Measurements from ENCODE around the gene STAC. TPM values are rescaled to one million over a fixed set of nuclear protein-coding genes. Genes with fewer than 3 reads are reported as not detected.

STAC gene
- total and polyA plus RNA-seq, 4 donors: 0.21 to 0.56 (median 0.39) TPM

- H3K27me3 ChIP-seq (ENCODE audit: control insufficient read depth in 4 of 4, insufficient read depth in 4 of 4, low read length in 3 of 4): peaks cover 0 to 3% (median 0%) of the 10 kb centered on the region in 4 donors
Observed at GRCh38 chr3:36512555-36512954, 132.3 kb downstream of the STAC start.

GRCh38 chr3:36514171-36514570 lies 133.9 kb downstream of the STAC start:
- Histone ChIP-seq H3K9ac (ENCODE audit: low read depth in 1 of 2, low read length in 2 of 2) (no peak overlapping the region), H3K27ac (ENCODE audit: low read depth in 1 of 2, low read length in 2 of 2) (no peak overlapping the region), H3K4me1 (ENCODE audit: control insufficient read depth in 4 of 4, insufficient read depth in 4 of 4, low read length in 3 of 4) (no peaks in the 10 kb centered on the region), H3K9me3 (ENCODE audit: control insufficient read depth in 4 of 4, low read length in 3 of 4) (no peaks in the 10 kb centered on the region), H3K27me3 (ENCODE audit: control insufficient read depth in 4 of 4, insufficient read depth in 4 of 4, low read length in 3 of 4) (peaks cover 0 to 3% (median 0%) of the 10 kb centered on the region in 4 donors), H3K36me3 (ENCODE audit: control insufficient read depth in 4 of 4, insufficient read depth in 3 of 4, low read depth in 1 of 4, low read length in 3 of 4) (no peaks in the 10 kb centered on the region), H3K4me3 (ENCODE audit: low read depth in 1 of 3, low read length in 3 of 3) (no peak overlapping the region)
- TF ChIP-seq NR2F2 (IDR thresholded peaks at IDR 0.05) (no peak), MAX (IDR thresholded peaks at IDR 0.05) (no peak), GABPA (IDR thresholded peaks at IDR 0.05 in 1 of 2, conservative IDR thresholded peaks at IDR 0.05 in 1 of 2) (no peak), HNF4A (conservative IDR thresholded peaks at IDR 0.05) (no peak), FOXA2 (IDR thresholded peaks at IDR 0.05) (no peak), JUND (IDR thresholded peaks at IDR 0.05) (no peak), ZBTB33 (IDR thresholded peaks at IDR 0.05) (no peak), EGR1 (IDR thresholded peaks at IDR 0.05; ENCODE audit: low read depth in 2 of 2) (no peak), TAF1 (conservative IDR thresholded peaks at IDR 0.05) (no peak), SP1 (IDR thresholded peaks at IDR 0.05) (no peak), FOXA1 (IDR thresholded peaks at IDR 0.05) (no peak), ATF3 (IDR thresholded peaks at IDR 0.05) (no peak)
- WGBS: 96% methylated on average over 1 of the region's 1 CpG
- no peak for DNase-seq (ENCODE audit: low spot score)

More at GRCh38 chr3:36512555-36512954, 132.3 kb downstream of the STAC start:
- H3K36me3 ChIP-seq (ENCODE audit: control insufficient read depth in 4 of 4, insufficient read depth in 3 of 4, low read depth in 1 of 4, low read length in 3 of 4): no peaks in the 10 kb centered on the region
- 80% methylated on average over 3 of the region's 3 CpGs for WGBS
- no peaks in the 10 kb centered on the region for H3K9me3 ChIP-seq (ENCODE audit: control insufficient read depth in 4 of 4, low read length in 3 of 4)
- DNase-seq (ENCODE audit: low spot score): no peak
- TF ChIP-seq EGR1 (IDR thresholded peaks at IDR 0.05; ENCODE audit: low read depth in 2 of 2) (no peak), MAX (IDR thresholded peaks at IDR 0.05) (no peak), HNF4A (conservative IDR thresholded peaks at IDR 0.05) (no peak), GABPA (IDR thresholded peaks at IDR 0.05 in 1 of 2, conservative IDR thresholded peaks at IDR 0.05 in 1 of 2) (no peak), CTCF (IDR thresholded peaks at IDR 0.05; ENCODE audit: low read depth, low read length, missing input control) (no peak), RXRA (IDR thresholded peaks at IDR 0.05) (no peak), ZBTB33 (IDR thresholded peaks at IDR 0.05) (no peak), TAF1 (conservative IDR thresholded peaks at IDR 0.05) (no peak), YY1 (IDR thresholded peaks at IDR 0.05) (no peak), FOXA1 (IDR thresholded peaks at IDR 0.05) (no peak), NR2F2 (IDR thresholded peaks at IDR 0.05) (no peak), ATF3 (IDR thresholded peaks at IDR 0.05) (no peak), FOXA2 (IDR thresholded peaks at IDR 0.05) (no peak), RAD21 (IDR thresholded peaks at IDR 0.05) (no peak), SP1 (IDR thresholded peaks at IDR 0.05) (no peak)
- H3K9ac ChIP-seq (ENCODE audit: low read depth in 1 of 2, low read length in 2 of 2): no peak overlapping the region
- no peaks in the 10 kb centered on the region for H3K4me1 ChIP-seq (ENCODE audit: control insufficient read depth in 4 of 4, insufficient read depth in 4 of 4, low read length in 3 of 4)
- no peak overlapping the region for H3K4me3 ChIP-seq (ENCODE audit: low read depth in 1 of 3, low read length in 3 of 3)
- no peak overlapping the region for H3K27ac ChIP-seq (ENCODE audit: low read depth in 1 of 2, low read length in 2 of 2)
